SU-DHL-6 (cell line): Measurements from ENCODE around the gene CHFR.
"Not testable (repeated sequence)": the region's sequence is repeated elsewhere in the genome, so short reads cannot be mapped to it uniquely, and the experiment has no call there.

Experiments
- EZH2phosphoT487 ChIP-seq: fragments of 200-600 bp; sonication (generic), shearing (Covaris generic); conservative IDR thresholded peaks from 2 replicates; pipeline ENCODE4 v1.6.1; 2018; ENCODE audit warnings: mild to moderate bottlenecking, antibody characterized with exemption, low read length, moderate library complexity, mixed read lengths
- TF ChIP-seq, protein P1 (sequence below): fragments of 200-600 bp; sonication (generic); IDR thresholded peaks from one replicate; pipeline ENCODE4 v1.5.1; 2017; ENCODE audit warnings: antibody characterized with exemption, mild to moderate bottlenecking, low read length, moderate library complexity; ENCODE audit not compliant: insufficient read depth, poor library complexity, severe bottlenecking

DNA sequence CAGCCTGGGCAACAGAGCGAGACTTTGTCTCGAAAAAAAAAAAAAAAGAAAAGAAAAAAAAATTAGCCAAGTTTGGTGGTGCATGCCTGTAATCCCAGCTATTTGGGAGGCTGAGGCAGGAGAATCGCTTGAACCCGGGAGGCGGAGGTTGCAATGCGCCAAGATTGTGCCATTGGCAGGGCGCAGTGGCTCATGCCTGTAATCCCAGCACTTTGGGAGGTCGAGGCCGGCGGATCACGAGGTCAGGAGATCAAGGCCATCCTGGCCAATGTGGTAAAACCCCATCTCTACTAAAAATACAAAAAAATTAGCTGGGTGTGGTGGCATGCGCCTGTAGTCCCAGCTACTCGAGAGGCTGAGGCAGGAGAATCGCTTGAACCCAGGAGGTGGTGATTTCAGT, 32.2 kb downstream of the CHFR start:
- TF ChIP-seq, protein P1, sequence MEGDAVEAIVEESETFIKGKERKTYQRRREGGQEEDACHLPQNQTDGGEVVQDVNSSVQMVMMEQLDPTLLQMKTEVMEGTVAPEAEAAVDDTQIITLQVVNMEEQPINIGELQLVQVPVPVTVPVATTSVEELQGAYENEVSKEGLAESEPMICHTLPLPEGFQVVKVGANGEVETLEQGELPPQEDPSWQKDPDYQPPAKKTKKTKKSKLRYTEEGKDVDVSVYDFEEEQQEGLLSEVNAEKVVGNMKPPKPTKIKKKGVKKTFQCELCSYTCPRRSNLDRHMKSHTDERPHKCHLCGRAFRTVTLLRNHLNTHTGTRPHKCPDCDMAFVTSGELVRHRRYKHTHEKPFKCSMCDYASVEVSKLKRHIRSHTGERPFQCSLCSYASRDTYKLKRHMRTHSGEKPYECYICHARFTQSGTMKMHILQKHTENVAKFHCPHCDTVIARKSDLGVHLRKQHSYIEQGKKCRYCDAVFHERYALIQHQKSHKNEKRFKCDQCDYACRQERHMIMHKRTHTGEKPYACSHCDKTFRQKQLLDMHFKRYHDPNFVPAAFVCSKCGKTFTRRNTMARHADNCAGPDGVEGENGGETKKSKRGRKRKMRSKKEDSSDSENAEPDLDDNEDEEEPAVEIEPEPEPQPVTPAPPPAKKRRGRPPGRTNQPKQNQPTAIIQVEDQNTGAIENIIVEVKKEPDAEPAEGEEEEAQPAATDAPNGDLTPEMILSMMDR = not testable (repeated sequence)
- TF ChIP-seq EZH2phosphoT487 = not testable (repeated sequence)
